GM23248 (cell line): ENCODE measurements around the gene ZG16B. TPM values are rescaled to one million over a fixed set of nuclear protein-coding genes. Genes with fewer than 3 reads are reported as not detected.

Experiments
- DNase-seq: peaks from one replicate; pipeline ENCODE4 v3.0.0-alpha.2; 2015
- H2AFZ ChIP-seq: fragments of 200-600 bp; sonication (generic); 2 replicates; pipeline ENCODE4 v1.6.1; 2016; ENCODE audit warnings: antibody characterized with exemption
- H3F3A ChIP-seq: fragments of 200-600 bp; sonication (generic); 2 replicates; pipeline ENCODE4 v1.6.1; 2016; ENCODE audit warnings: mild to moderate bottlenecking, antibody characterized with exemption, mixed run types; ENCODE audit not compliant: insufficient read depth
- H3K27ac ChIP-seq: fragments of 200-600 bp; sonication (generic); 2 replicates; pipeline ENCODE4 v1.5.1; 2016; ENCODE audit warnings: mild to moderate bottlenecking
- H3K27me3 ChIP-seq: fragments of 200-600 bp; sonication (generic); replicated peaks from 2 replicates; pipeline ENCODE4 v1.6.1; 2016; ENCODE audit warnings: mild to moderate bottlenecking; ENCODE audit not compliant: insufficient read depth
- H3K36me3 ChIP-seq: fragments of 200-600 bp; sonication (generic); 2 replicates; pipeline ENCODE4 v1.6.1; 2016; ENCODE audit warnings: low read depth, mild to moderate bottlenecking
- H3K4me1 ChIP-seq: fragments of 200-600 bp; sonication (generic); 2 replicates; pipeline ENCODE4 v1.6.1; 2016; ENCODE audit warnings: mild to moderate bottlenecking; ENCODE audit not compliant: insufficient read depth
- H3K4me2 ChIP-seq: fragments of 200-600 bp; sonication (generic); one replicate; pipeline ENCODE4 v1.6.1; 2016; ENCODE audit warnings: mild to moderate bottlenecking; ENCODE audit not compliant: unreplicated experiment
- H3K4me3 ChIP-seq: fragments of 200-600 bp; sonication (generic); 2 replicates; pipeline ENCODE4 v1.5.1; 2016; ENCODE audit warnings: mild to moderate bottlenecking
- H3K79me2 ChIP-seq: fragments of 200-600 bp; sonication (generic); 2 replicates; pipeline ENCODE4 v1.6.1; 2016; ENCODE audit warnings: mild to moderate bottlenecking; ENCODE audit not compliant: insufficient read depth
- H3K9ac ChIP-seq: fragments of 200-600 bp; sonication (generic); 2 replicates; pipeline ENCODE4 v1.6.1; 2016; ENCODE audit warnings: mild to moderate bottlenecking
- H3K9me2 ChIP-seq: fragments of 200-600 bp; sonication (generic); 2 replicates; pipeline ENCODE4 v1.6.1; 2016; ENCODE audit warnings: mixed run types, mild to moderate bottlenecking, moderate library complexity; ENCODE audit not compliant: insufficient read depth
- H3K9me3 ChIP-seq: fragments of 200-600 bp; sonication (generic); one replicate; pipeline ENCODE4 v1.6.1; 2017; ENCODE audit warnings: low read depth
- H4K20me1 ChIP-seq: fragments of 200-600 bp; sonication (generic); 2 replicates; pipeline ENCODE4 v1.6.0; 2016; ENCODE audit not compliant: insufficient read depth
- EZH2 ChIP-seq: fragments of 200-600 bp; sonication (generic); IDR thresholded peaks from 2 replicates; pipeline ENCODE4 v1.6.1; 2018; ENCODE audit warnings: antibody characterized with exemption, mild to moderate bottlenecking; ENCODE audit not compliant: insufficient read depth, poor library complexity, severe bottlenecking
- EZH2phosphoT487 ChIP-seq: fragments of 200-600 bp; sonication (generic); IDR thresholded peaks from 2 replicates; pipeline ENCODE4 v1.6.1; 2018; ENCODE audit warnings: antibody characterized with exemption, moderate library complexity, mild to moderate bottlenecking, low read depth; ENCODE audit not compliant: insufficient read depth
- WGBS, 2 experiments: methylation state at CpG; one replicate each; pipeline ENCODE4 v1.1.6; 2015 to 2017; ENCODE audit warnings: low lambda C conversion rate in 2 of 2, low coverage in 1 of 2; ENCODE audit errors: missing lambda C conversion rate in 2 of 2; 5-methylcytosine and 5-hydroxymethylcytosine counted together
- in situ Hi-C: fragments of 300-500 bp; cut with MboI; formaldehyde crosslinking; loops from 2 replicates; pipeline ENCODE4 v1.15.0; 2020
- polyA plus RNA-seq: library from polyadenylated mRNA; unstranded; fragments of >200 nt; fragmentation: Nextera tagmentation; extraction: Ambion mirVana; gene quantifications from 2 replicates; pipeline ENCODE4 v1.2.1, GENCODE V29; 2016
- total RNA-seq: library from RNA; depleted of rRNA; stranded (reverse); fragments of >200 nt; shearing (Covaris generic); gene quantifications from 2 replicates; pipeline ENCODE4 v1.2.3, GENCODE V29; 2014

Gene ZG16B
- total and polyA plus RNA-seq, 2 experiments from 2014 or later: not detected

DNA sequence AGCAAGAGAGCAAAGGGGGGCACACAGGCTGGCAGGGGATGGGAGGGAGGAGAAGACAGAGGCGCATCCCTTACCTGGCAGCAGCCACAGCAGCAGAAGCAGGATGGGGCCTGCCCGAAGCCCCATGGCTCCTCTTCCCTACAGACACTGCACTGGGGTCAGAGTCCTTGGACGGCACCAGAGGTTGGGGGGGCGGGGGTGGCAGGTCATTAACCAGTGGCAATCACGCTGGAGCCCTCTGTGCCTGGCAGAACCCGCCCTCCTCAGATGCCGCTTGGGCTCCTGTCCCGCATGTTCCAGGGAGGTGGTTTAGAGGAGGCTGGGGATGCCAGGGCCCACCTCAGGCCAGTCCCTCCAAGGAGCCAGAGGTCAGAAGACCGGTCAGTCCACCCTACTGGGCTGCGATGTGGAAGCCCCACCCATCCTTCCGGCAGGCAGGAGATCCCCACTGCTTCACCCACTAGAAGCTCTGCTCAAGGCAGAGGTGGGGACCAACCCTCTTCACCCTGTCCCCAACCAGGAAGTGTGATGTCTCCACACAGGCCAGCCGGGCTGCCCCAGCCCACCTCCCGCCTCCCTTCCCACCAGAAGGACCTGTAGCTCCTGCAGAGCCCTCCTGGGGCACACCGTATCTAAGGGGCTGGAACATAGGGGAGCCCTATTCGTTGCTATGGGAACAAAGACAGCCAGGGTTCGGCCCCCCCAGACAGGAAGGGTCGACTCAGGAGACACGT, 11.7 kb downstream of the ZG16B start:
- Histone ChIP-seq H3K4me2 (no peak overlapping the region), H3K36me3 (no peaks in the 10 kb centered on the region), H3K27ac (no peak overlapping the region), H3K9me2 (no peaks in the 10 kb centered on the region), H3K4me1 (peaks cover 5% of the 10 kb centered on the region; the same call in 1 of the 2 replicates), H3K4me3 (no peak overlapping the region), H2AFZ (no peak overlapping the region), H3K27me3 (no peaks in the 10 kb centered on the region), H3K9me3 (no peaks in the 10 kb centered on the region), H3K9ac (no peak overlapping the region), H3K79me2 (no peaks in the 10 kb centered on the region), H3F3A (peaks cover 24% of the 10 kb centered on the region), H4K20me1 (no peaks in the 10 kb centered on the region)
- 88 to 91% methylated on average over 15 to 17 of the region's 18 CpGs for WGBS, 2 experiments
- in situ Hi-C loops: no loop called here
- TF ChIP-seq EZH2 (no peak), EZH2phosphoT487 (no peak)
- DNase-seq: no peak

DNA sequence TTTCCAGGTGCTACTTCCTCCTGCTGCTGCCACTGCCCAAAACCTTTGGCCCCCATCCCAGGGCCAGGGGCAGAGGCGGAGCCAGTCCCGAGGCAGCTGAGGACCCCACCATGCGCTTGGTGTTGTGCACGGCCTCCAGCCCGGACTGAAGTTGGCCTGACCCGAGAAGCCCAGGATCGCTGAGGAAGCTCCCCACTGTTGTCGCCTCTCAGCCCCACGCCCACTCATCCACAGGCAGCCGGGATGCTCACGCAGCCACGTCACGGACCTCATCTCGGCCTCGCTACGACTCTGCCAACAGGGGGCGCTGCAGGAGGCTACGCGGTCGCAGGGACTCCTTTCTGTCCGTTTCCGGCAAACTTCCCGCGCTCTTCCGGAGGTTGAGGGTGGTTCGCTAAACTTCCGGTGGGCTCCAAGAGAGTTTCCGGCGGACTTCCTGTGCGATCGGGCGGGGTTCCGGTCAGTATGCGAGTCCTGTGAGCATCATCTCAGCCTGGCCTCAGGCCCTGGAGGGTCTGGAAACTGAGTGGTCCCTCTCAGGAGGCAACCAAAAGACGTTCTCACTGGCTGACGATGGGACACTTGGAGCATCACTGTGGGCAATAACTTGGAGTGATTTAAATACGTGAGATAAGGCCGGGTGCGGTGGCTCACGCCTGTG, 12.4 kb downstream of the ZG16B start:
- TF ChIP-seq EZH2phosphoT487 (no peak), EZH2 (no peak)
- H4K20me1 ChIP-seq: no peaks in the 10 kb centered on the region
- no peaks in the 10 kb centered on the region for H3K79me2 ChIP-seq
- no peak overlapping the region for H3K4me2 ChIP-seq
- peaks cover 10% of the 10 kb centered on the region; the same call in 1 of the 2 replicates for H3K4me1 ChIP-seq
- 54 to 60% methylated on average over 38 to 39 of the region's 40 CpGs for WGBS, 2 experiments
- H3K9me3 ChIP-seq: no peaks in the 10 kb centered on the region
- no peak overlapping the region for H3K27ac ChIP-seq
- in situ Hi-C loops: no loop called here
- H2AFZ ChIP-seq: no peak overlapping the region; the same call in 1 of the 2 replicates
- H3F3A ChIP-seq: peaks cover 24% of the 10 kb centered on the region
- no peaks in the 10 kb centered on the region for H3K27me3 ChIP-seq
- no peaks in the 10 kb centered on the region for H3K9me2 ChIP-seq
- no peak overlapping the region for H3K4me3 ChIP-seq
- no peak overlapping the region for H3K9ac ChIP-seq
- H3K36me3 ChIP-seq: no peaks in the 10 kb centered on the region
- DNase-seq: peak; percentile 32

DNA sequence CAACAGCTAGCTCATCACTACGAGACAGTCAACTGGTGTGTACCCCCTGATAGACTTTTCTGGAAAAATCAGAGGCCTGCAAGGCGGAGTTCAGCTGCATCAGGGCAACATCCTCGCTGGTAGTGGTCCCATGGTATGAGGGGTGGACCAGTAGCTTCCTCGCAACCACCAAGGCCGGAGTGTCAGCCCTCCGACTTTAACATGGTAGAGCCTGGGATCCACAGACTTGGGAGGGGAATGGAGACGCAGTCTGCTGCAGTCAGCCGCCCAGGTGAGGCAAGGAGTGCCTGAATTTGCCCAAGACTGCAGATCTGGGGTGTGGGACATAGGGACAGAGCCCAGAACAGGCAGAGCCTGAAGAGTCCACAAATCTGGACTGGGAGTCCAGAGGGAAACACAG, 13.4 kb downstream of the ZG16B start:
- TF ChIP-seq EZH2: no peak
- no peak for TF ChIP-seq EZH2phosphoT487
- no peaks in the 10 kb centered on the region for H3K36me3 ChIP-seq
- no peaks in the 10 kb centered on the region for H3K9me2 ChIP-seq
- no peak overlapping the region for H3K4me3 ChIP-seq
- H3K4me1 ChIP-seq: peaks cover 10% of the 10 kb centered on the region; the same call in 1 of the 2 replicates
- no peak for DNase-seq
- H3K9me3 ChIP-seq: no peaks in the 10 kb centered on the region
- H3K27me3 ChIP-seq: no peaks in the 10 kb centered on the region
- no peak overlapping the region for H3K4me2 ChIP-seq
- no peaks in the 10 kb centered on the region for H4K20me1 ChIP-seq
- H3F3A ChIP-seq: peaks cover 15% of the 10 kb centered on the region
- H3K79me2 ChIP-seq: no peaks in the 10 kb centered on the region
- in situ Hi-C loops: no loop called here
- H3K9ac ChIP-seq: no peak overlapping the region
- H2AFZ ChIP-seq: no peak overlapping the region
- no peak overlapping the region for H3K27ac ChIP-seq
- 83 to 84% methylated on average over 8 of the region's 8 CpGs for WGBS, 2 experiments

DNA sequence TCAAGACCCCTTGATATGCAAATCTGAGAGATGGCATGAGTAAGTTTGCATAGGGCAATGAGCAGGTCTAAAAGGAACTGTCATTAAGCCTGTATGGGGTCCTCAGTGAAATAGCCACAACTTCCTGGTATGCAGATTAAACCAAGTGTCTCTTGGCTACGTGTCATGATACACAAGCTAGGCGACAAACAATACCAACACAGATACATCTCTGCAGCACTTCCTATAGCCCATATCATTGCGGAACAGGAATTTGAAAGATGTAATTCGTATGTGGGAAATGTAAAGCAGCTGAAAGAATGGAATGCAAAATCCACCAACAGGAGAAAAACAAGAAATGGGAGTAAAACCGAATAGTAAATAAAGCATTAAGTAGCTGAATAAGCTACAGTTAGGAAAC, 15.0 kb downstream of the ZG16B start:
- no peak overlapping the region for H2AFZ ChIP-seq
- no peak overlapping the region for H3K4me2 ChIP-seq
- H3K4me3 ChIP-seq: no peak overlapping the region
- no peaks in the 10 kb centered on the region for H3K27me3 ChIP-seq
- H3K27ac ChIP-seq: no peak overlapping the region
- H4K20me1 ChIP-seq: no peaks in the 10 kb centered on the region
- DNase-seq: no peak
- no peaks in the 10 kb centered on the region for H3K36me3 ChIP-seq
- peaks cover 12% of the 10 kb centered on the region for H3F3A ChIP-seq
- 65 to 75% methylated on average over 5 of the region's 5 CpGs for WGBS, 2 experiments
- no peaks in the 10 kb centered on the region for H3K9me2 ChIP-seq
- TF ChIP-seq EZH2: no peak
- TF ChIP-seq EZH2phosphoT487: no peak
- in situ Hi-C loops: no loop called here
- H3K79me2 ChIP-seq: no peaks in the 10 kb centered on the region
- no peak overlapping the region for H3K9ac ChIP-seq
- H3K4me1 ChIP-seq: peaks cover 10% of the 10 kb centered on the region; the same call in 1 of the 2 replicates
- no peaks in the 10 kb centered on the region for H3K9me3 ChIP-seq
